Mesothelial cell of epicardium (in vitro differentiated cells): ENCODE measurements around the gene ADARB1. TPM values are rescaled to one million over a fixed set of nuclear protein-coding genes. Genes with fewer than 3 reads are reported as not detected.

Experiments used
- DNase-seq, 2 experiments: peaks; one replicate each; pipeline ENCODE4 v3.0.0; 2021; ENCODE audit warnings: low spot score in 2 of 2; ENCODE audit not compliant: unreplicated experiment in 2 of 2
- H3K27ac Mint-ChIP-seq: 2 replicates; pipeline ENCODE4 v1.8.0; 2021; ENCODE audit warnings: mixed read lengths
- H3K27me3 Mint-ChIP-seq: 2 replicates; pipeline ENCODE4 v1.8.0; 2021; ENCODE audit warnings: low read depth, mixed read lengths
- H3K36me3 Mint-ChIP-seq: 2 replicates; pipeline ENCODE4 v1.8.0; 2021; ENCODE audit warnings: mixed read lengths
- H3K4me1 Mint-ChIP-seq: 2 replicates; pipeline ENCODE4 v1.8.0; 2021; ENCODE audit warnings: mixed read lengths
- H3K4me3 Mint-ChIP-seq: 2 replicates; pipeline ENCODE4 v1.8.0; 2021; ENCODE audit warnings: mild to moderate bottlenecking, moderate library complexity, mixed read lengths
- H3K9me3 Mint-ChIP-seq: 2 replicates; pipeline ENCODE4 v1.8.0; 2021; ENCODE audit warnings: mixed read lengths
- CTCF ChIP-seq: fragments of 200-600 bp; sonication (generic); IDR thresholded peaks from one replicate; pipeline ENCODE4 v1.5.0; 2021; ENCODE audit warnings: antibody characterized with exemption; ENCODE audit not compliant: unreplicated experiment
- total RNA-seq: library from RNA; stranded (reverse); gene quantifications from 3 replicates; pipeline ENCODE4 v1.2.1, GENCODE V29; 2021

The ADARB1 gene
- total RNA-seq, 1 donor from 2014 or later = 26.5 TPM

- H3K27ac Mint-ChIP-seq = peak overlapping the region; percentile 47
- H3K9me3 Mint-ChIP-seq = peaks cover 11% of the 10 kb centered on the region
- no peak overlapping the region for H3K4me3 Mint-ChIP-seq
- DNase-seq = no peak
- peaks cover 2% of the 10 kb centered on the region for H3K36me3 Mint-ChIP-seq
- TF ChIP-seq CTCF = no peak
- peaks cover 48% of the 10 kb centered on the region for H3K4me1 Mint-ChIP-seq
- peaks cover 7% of the 10 kb centered on the region for H3K27me3 Mint-ChIP-seq
Observed at GRCh38 chr21:45032977-45033710, 41.2 kb upstream of the ADARB1 start.

DNA sequence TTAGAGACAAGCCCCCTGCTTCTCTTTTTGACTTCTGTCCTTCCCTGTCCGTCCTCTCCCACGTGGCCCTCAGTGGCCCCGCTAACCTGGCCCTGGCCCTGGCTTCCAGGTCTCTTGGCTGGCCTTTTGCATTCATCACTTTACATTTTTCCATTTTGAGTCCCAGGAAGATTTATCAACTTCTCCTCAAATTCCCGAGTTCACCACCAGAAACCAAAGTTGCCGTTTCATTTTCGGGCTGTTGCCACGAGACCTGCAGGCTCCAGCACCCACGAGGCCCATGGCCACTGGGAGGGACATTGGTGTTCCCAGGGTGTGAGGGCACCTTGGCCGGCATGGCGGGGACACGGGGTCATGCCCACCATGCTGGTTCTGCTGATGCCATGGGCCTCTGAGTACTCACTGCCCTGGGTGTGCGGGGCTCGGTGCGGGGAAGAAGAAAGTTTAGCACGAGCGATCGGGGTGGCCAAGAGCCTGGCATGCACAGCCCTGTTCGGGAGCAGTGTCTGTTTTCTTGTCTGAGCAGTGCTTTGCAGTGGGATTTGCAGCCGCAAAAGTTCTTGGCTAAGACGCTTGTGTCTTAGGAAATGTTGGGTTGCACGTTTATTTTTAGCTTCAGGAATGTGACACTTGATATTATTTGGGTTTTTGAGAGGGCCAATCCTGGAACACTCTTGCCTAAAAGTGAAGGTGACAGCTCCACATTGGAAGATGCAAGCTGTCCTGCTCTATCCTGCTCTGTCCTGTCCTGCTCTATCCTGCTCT lies 40.4 kb upstream of the ADARB1 start:
- peak overlapping the region; percentile 79 for H3K27ac Mint-ChIP-seq
- TF ChIP-seq CTCF = no peak
- H3K4me3 Mint-ChIP-seq = peak overlapping the region; percentile 20
- H3K36me3 Mint-ChIP-seq = peaks cover 2% of the 10 kb centered on the region
- DNase-seq = no peak
- H3K4me1 Mint-ChIP-seq = peaks cover 48% of the 10 kb centered on the region
- H3K27me3 Mint-ChIP-seq = peaks cover 7% of the 10 kb centered on the region
- peaks cover 11% of the 10 kb centered on the region for H3K9me3 Mint-ChIP-seq

DNA sequence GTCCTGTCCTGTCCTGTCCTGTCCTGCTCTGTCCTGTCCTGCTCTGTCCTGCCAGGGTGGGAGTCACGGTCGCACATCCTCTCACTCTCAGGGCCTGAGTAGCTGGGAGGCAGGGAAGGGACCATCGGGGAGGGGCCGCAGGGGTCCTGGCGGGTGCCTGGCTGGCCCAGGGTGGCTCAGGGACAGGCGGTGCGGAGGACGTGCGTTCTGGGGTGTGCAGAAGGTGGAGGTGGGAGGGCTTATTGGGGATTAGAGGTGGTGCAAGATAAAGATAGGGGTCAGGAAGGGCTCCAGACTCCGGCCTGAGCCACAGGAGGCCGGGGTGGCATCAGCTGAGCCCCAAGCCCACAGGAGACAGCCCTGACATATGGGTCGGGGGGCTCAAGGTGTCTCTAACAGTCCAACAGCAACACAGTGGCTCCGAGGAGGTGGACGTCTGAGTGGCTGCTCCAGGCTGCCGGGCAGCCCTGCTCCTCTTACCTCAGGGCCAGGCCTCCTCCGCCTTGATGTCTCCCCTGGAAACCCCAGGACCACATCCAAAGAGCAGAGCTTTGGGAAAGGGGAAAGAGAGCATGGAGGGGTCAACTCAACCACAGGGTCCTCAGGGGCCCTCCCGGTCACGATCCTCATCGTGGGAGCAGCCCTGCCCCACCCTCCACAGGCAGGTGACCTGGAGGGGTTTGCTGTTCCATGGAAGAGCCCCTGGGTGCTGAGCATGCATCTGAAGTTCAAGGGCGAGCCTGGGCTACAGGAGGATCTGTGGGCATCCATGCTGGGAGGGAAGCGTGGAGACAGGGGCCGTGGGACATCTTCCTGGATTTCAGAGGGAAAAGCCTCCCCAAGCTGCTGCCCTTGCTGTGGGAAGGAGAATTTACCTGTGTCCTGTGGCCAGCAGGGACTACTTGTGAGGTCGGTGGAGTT lies 39.6 kb upstream of the ADARB1 start:
- peaks cover 11% of the 10 kb centered on the region for H3K9me3 Mint-ChIP-seq
- peaks cover 44% of the 10 kb centered on the region for H3K4me1 Mint-ChIP-seq
- H3K36me3 Mint-ChIP-seq = peaks cover 2% of the 10 kb centered on the region
- TF ChIP-seq CTCF = no peak
- peaks cover 7% of the 10 kb centered on the region for H3K27me3 Mint-ChIP-seq
- DNase-seq = no peak
- H3K27ac Mint-ChIP-seq = no peak overlapping the region
- no peak overlapping the region for H3K4me3 Mint-ChIP-seq

DNA sequence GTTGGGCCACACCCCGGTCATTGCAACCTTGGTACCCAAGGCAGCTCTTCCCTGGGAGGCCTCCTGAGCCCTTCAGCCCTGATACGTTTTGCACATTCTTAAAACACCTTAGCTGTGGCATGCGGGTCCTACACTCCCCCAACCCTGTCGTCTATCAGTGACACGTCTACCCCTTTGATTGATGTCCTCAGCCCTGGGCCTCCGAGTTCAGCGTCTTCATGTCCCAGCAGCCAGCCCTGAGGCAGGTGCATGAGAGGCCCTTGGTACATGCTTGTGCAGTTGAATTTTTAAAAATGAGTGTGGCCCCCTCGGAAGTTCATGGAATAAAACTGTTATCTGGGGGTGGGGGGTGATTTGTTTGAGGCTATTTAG lies 38.9 kb upstream of the ADARB1 start:
- no peak for TF ChIP-seq CTCF
- Mint-ChIP-seq H3K36me3 (peaks cover 2% of the 10 kb centered on the region), H3K4me3 (no peak overlapping the region), H3K27ac (no peak overlapping the region), H3K9me3 (peaks cover 11% of the 10 kb centered on the region), H3K4me1 (peaks cover 41% of the 10 kb centered on the region), H3K27me3 (peaks cover 3% of the 10 kb centered on the region)
- DNase-seq = no peak

DNA sequence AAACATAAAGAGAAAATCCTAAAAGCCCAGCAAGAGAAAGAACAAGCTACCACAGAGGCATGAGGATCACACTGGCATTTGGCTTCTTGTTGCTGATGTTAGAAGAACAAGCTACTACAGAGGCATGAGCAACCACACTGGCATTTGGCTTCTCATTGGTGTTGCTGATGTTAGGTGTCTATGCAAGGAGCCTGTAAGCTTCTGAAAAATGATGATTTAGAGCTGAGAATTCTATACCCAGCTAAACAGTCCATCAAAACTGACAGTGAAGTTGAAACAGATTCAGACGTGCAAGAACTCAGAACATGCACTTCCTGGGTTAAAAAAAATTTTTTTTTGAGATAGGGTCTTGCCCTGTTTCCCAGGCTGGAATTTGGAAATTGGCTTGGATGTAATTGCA lies 37.8 kb upstream of the ADARB1 start:
- DNase-seq = no peak
- Mint-ChIP-seq H3K27ac (no peak overlapping the region), H3K9me3 (peaks cover 11% of the 10 kb centered on the region), H3K4me3 (no peak overlapping the region), H3K27me3 (no peaks in the 10 kb centered on the region), H3K4me1 (peaks cover 35% of the 10 kb centered on the region), H3K36me3 (peaks cover 2% of the 10 kb centered on the region)
- TF ChIP-seq CTCF = no peak
